ENCODE measurements around the gene TTI1.

The TTI1 gene

DNA sequence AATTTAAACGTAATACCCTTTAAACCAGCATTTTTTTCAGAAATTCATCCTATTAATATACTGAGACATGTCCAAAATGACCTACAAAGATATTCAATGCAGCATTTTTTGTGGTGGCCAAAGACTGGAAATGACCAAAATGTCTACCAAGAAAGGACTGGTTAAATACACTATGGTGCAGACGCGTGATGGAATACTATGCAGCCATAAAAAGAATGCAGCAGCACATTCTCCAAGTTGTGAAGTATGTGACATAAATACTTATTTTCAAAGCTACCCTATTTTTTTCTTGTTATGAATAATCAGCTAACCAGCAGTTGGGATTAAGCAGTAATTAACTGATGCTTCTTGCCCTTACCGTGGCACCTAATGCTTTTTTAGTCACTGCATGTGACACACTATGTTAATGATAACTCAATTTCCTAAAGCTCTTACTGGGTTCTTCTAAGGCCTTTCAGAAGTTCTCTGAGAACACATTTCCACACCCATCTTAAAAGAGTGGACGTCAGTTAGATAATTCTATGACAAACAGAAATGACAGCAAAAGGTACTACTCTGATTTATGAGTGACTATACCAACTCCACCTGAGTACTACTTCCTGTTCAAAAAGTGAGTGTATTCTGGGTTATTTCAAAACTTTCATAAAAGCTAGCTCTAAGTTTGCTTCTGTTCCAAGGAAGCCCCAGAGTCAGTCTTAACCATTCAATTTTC is 24.9 kb downstream of the TTI1 start:
- DNase-seq = no peak

DNA sequence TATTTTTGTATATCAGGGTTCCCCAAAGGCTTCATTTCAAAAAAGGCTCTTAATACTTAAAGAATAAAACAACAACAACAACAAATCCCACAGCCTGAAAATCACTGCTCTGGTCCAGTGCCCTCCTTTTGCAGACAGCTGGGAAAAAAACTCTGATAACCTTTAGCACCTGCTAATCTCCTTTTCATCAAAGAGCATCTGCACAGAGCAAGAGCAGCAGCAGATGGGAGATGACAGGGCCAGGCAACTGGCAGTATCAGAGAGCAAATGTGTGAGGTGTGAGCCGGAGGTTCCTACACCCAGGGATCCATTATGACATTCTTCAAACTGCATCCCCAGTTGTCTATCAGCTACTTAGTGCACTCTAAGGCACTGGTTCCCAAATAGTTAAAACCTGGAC is 25.7 kb downstream of the TTI1 start:
- DNase-seq = no peak

- no peak for DNase-seq
These were observed 27.4 kb downstream of the TTI1 start for GRCh38 chr20:38005903-38006302.

DNA sequence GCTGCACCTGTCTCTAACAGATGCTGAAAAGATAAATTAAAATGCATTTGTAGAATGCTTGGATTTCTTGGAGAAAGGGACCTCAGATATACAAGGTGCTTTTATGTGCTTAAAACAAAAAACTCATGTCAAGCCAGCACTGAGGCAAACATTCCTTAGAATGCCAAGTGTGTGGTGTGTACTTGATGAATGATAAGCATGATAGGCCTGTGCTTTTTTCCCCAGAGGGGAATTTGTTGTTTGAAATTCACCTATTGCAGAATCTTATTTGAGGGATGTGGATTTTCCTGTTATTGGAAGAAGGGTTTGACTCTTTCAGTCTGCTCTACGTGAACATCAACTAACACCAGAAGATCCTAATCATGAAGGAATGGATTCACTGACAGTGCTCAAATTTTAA is 28.8 kb downstream of the TTI1 start:
- DNase-seq = no peak

- DNase-seq = no peak
These were observed 30.8 kb downstream of the TTI1 start for GRCh38 chr20:38002422-38002821.

GRCh38 chr20:38001981-38002380 is 31.3 kb downstream of the TTI1 start:
- peak in 2 of 4 experiments; percentile 9 to 28 for DNase-seq

GRCh38 chr20:38001173-38001875 is 31.9 kb downstream of the TTI1 start:
- DNase-seq = no peak

- DNase-seq = no peak
These were observed 33.0 kb downstream of the TTI1 start for GRCh38 chr20:38000293-38000692.

GRCh38 chr20:37999526-38000263 is 33.6 kb downstream of the TTI1 start:
- no peak for DNase-seq

DNA sequence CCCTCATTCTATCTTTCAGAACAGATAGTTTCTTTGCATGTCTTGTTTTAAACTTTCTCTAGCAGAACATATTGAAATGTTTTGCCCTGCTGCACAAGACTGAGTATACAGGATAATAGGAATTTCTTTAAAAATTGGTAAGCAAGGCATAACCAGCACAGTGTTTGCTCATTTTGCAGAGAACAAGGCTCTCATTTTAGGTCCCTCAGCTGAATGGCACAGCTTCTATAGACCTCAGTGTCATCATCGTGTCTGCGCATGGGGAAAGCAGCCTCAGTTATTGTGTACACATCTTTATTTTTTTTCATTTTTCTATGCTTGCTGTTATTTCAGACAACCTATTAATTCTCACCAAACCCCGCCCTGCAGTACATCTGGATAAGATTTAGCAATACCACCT is 35.7 kb downstream of the TTI1 start:
- DNase-seq = no peak

DNA sequence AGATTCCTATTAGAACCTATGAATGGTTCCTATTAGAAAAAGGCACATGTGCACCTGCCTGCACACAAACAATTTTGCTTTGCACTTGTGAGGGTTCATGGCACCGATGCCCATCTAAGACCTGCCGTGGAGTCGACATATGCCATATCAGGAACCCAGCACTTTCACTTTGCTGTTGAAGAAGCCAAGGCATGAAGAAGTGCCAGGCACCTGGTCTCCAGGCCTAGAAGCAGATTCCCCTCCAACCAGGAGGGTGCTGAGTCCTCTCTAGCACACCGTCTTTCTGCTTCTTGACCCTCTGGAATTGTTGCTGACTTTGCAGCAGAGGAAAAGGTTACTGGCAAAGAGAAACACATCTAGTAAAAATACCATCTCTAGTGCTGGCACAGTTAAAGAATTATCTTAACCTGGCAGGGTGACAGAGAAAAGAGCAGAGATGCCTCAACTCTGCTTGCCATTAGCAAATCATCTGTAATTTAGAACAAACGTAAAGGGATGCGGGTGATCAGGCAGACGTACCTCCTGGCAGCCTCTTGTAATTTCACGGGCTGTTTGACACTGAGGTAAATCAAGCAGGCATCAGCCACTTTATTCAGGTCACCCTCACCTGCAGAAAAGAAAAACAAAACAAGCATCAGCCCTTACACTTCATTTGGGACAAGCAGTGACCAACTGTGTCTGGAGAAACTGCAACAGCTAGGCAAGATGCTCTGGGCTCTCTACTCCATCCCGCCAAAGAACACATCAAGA is 37.2 kb downstream of the TTI1 start:
- DNase-seq = no peak

GRCh38 chr20:37994512-37994911 is 38.7 kb downstream of the TTI1 start:
- DNase-seq = no peak

DNA sequence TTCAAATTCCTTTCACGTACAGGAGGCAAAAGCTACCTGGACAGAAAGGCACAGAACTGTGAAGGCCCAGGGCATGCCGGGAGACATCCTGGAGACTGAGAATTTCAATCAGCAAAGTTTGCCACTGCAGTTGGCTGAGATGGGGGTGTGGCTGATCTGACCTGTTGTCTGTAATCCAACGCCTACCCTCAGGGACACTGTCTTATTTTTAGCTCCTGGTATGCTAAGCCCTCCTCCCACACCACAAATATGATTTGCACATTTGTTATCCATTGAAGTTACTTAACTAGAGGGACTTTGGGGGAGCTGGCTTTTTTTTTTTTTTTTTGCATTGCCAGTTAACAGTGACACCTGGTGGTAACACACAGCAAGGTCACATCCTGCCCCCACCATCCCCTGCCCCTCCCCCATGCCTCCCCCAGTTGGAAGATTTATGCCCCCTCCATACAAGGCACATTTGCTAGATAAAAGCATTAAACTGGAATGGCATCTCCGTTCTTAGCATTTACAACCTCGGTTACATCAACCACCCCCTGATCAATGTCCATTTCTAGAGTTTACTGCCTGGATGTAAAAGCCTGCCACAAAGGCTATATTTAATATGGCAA is 40.4 kb downstream of the TTI1 start:
- peak in 1 of 4 experiments; percentile 4 for DNase-seq

GRCh38 chr20:37991908-37992307 is 41.3 kb downstream of the TTI1 start:
- no peak for DNase-seq

DNA sequence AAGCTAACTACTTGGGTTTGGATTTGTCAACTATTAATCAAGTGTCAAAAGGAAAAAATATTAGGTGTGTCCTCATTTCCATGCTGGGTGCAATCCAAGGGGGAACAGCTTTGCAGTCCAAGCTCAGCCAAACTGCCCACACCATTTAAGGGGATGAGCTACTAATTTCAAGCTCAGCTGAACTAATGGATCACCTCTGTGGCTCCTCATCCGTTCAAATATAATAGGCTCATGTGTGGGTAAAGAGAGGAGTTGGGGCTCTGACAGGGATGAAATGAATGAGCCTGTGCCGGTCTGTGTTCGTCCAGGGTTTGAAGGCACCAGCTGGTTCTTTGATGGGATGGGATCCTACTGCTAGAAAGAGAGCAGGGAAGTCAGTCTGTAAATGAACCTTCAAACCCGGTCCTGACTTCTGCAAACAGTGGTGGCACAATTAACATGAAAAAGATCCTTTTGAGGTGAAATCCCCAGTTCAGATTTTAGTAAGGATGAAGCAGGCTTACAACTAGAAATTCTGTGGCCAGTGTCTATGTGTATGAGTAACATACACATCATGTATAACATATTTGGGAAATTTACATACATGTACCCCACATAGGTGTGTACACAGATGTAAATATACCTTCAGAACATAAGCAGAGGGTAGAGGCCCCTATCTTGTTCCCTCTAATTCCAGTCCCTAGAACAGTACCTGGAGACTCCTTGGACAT is 41.9 kb downstream of the TTI1 start:
- no peak for DNase-seq

DNA sequence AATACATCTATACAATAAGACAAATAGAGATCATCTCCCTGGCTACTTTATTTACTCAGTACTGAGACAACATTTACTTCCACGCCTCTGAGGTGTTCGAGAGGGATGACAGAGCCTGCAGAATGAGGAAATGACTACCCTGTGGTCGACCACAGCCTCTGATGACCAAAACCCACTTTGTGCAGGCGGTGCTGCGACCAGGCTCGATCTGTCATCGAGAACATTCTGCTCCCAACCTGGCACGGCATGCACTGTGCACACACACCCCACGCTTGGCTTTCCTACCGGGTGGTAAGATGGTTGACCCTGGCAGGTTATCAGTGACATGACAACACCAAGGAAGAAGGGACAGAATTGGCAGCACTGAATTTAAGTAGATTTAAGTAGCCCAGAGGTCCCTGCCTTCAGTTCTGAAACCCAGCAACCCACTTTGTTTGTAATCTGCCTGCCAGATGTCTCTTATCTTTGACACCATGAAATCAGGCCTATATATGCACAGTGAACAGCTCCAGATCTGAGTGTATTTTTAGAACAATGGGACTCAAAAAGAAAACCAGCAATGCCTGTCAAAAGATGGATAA is 42.6 kb downstream of the TTI1 start:
- DNase-seq = no peak

GRCh38 chr20:37989601-37990295 is 43.5 kb downstream of the TTI1 start:
- no peak for DNase-seq

DNA sequence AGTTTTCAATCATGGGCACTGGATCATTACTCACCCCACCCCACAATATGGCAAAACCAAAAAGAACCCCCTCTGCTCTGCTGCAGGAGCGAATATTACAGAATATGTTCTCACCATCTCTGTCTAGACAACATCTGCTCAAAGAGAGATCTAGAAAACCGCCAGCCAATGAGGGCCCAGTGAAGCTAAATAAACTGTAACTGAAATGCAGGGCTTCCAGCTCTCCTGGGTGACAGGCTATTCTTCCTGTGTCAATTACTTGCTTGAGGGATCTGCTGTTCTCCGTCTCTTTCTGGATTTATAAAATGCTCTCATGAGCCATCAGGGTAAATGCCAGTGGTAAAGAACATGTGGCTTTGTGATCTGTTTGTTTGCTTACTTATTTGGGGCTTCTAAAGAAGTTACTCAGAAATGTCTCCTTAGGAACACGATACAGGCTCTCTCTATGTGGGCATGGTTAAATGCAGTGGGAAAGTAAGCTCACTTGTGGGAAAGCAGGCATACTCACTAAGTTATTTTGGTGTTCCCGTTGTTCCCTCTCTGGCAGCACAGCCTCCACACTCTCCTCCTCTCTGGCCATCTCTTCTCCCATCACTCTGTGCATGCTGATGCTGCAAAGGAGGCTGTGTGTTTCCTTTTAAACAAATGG is 44.8 kb downstream of the TTI1 start:
- DNase-seq = no peak

- DNase-seq = no peak
These were observed 45.5 kb downstream of the TTI1 start for GRCh38 chr20:37987602-37988290.

Data from activated CD4-positive, CD25-positive, alpha-beta regulatory T cell (primary cell).